Loucy (cell line): ENCODE results near the gene ARHGEF16.

Source experiments
- H2AFZ ChIP-seq: fragments of 200-600 bp; sonication (generic); 2 replicates; pipeline ENCODE4 v1.6.0; 2016; ENCODE audit warnings: antibody characterized with exemption, mild to moderate bottlenecking, low read length, moderate library complexity
- H3F3A ChIP-seq: fragments of 200-600 bp; 2 replicates; pipeline ENCODE4 v1.6.0; 2016; ENCODE audit warnings: antibody characterized with exemption, low read depth, mild to moderate bottlenecking
- H3K27me3 ChIP-seq: fragments of 200-600 bp; sonication (generic); 2 replicates; pipeline ENCODE4 v1.6.1; 2014; ENCODE audit warnings: low read length, mild to moderate bottlenecking; ENCODE audit not compliant: insufficient read depth, poor library complexity, severe bottlenecking
- H3K36me3 ChIP-seq: fragments of 200-600 bp; sonication (generic); 2 replicates; pipeline ENCODE4 v1.6.1; 2016; ENCODE audit warnings: low read length; ENCODE audit not compliant: insufficient read depth
- H3K4me1 ChIP-seq: fragments of 200-600 bp; sonication (generic); 2 replicates; pipeline ENCODE4 v1.5.1; 2014; ENCODE audit warnings: low read length, mild to moderate bottlenecking; ENCODE audit not compliant: insufficient read depth, poor library complexity, severe bottlenecking
- H3K4me2 ChIP-seq: fragments of 200-600 bp; sonication (generic); 2 replicates; pipeline ENCODE4 v1.6.0; 2014; ENCODE audit warnings: antibody characterized with exemption, low read length, low read depth, mild to moderate bottlenecking; ENCODE audit not compliant: poor library complexity, severe bottlenecking
- H3K4me3 ChIP-seq: fragments of 200-600 bp; sonication (generic); 2 replicates; pipeline ENCODE4 v1.5.1; 2014; ENCODE audit warnings: low read length, mild to moderate bottlenecking, mixed read lengths; ENCODE audit not compliant: poor library complexity, severe bottlenecking
- H3K79me2 ChIP-seq: fragments of 200-600 bp; sonication (generic); 2 replicates; pipeline ENCODE4 v1.6.1; 2014; ENCODE audit warnings: low read length; ENCODE audit not compliant: insufficient read depth
- H3K9ac ChIP-seq: fragments of 200-600 bp; sonication (generic); 2 replicates; pipeline ENCODE4 v1.6.0; 2014; ENCODE audit warnings: mild to moderate bottlenecking, low read depth, low read length, moderate library complexity; ENCODE audit not compliant: poor library complexity, severe bottlenecking
- H3K9me2 ChIP-seq: fragments of 200-600 bp; sonication (generic); replicated peaks from 2 replicates; pipeline ENCODE4 v1.6.1; 2016; ENCODE audit warnings: low read depth, low read length, mixed read lengths
- H3K9me3 ChIP-seq: fragments of 200-600 bp; sonication (generic); 2 replicates; pipeline ENCODE4 v1.6.1; 2014; ENCODE audit warnings: mild to moderate bottlenecking, antibody characterized with exemption, low read length, low read depth; ENCODE audit not compliant: insufficient read depth
- H4K20me1 ChIP-seq: fragments of 200-600 bp; sonication (generic); 2 replicates; pipeline ENCODE4 v1.6.0; 2014; ENCODE audit warnings: antibody characterized with exemption, low read length, mild to moderate bottlenecking; ENCODE audit not compliant: insufficient read depth, poor library complexity, severe bottlenecking
- EZH2phosphoT487 ChIP-seq: fragments of 200-600 bp; IDR thresholded peaks from 2 replicates; pipeline ENCODE4 v1.6.1; 2018; ENCODE audit warnings: antibody characterized with exemption, mild to moderate bottlenecking, moderate library complexity, borderline replicate concordance
- TF ChIP-seq, protein P1 (sequence below): fragments of 200-600 bp; sonication (generic); conservative IDR thresholded peaks from 2 replicates; pipeline ENCODE4 v1.5.1; 2014; ENCODE audit warnings: mild to moderate bottlenecking, antibody characterized with exemption, low read length

Gene ARHGEF16

DNA sequence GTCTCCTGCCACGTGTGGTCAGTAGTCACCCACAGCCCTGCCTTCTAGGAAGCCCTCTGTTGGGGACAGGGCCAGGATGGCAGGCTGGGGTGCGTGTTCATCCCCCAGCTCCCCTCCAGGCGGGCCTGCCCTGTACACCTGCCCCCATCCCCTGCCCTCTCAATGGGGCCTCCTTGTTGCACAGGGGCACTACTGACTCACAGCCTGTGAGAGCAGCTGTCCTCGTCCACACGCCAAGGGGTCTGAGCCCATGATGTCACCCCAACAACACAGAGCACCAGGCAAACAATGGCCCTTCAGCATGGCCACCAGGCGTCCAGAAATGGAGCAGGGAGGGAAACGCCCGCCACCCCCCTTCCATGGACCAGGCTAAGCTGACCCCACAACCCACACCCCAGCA is 64.3 kb downstream of the ARHGEF16 start:
- H3K36me3 ChIP-seq, result no peaks in the 10 kb centered on the region
- no peak for TF ChIP-seq EZH2phosphoT487
- TF ChIP-seq, protein P1, sequence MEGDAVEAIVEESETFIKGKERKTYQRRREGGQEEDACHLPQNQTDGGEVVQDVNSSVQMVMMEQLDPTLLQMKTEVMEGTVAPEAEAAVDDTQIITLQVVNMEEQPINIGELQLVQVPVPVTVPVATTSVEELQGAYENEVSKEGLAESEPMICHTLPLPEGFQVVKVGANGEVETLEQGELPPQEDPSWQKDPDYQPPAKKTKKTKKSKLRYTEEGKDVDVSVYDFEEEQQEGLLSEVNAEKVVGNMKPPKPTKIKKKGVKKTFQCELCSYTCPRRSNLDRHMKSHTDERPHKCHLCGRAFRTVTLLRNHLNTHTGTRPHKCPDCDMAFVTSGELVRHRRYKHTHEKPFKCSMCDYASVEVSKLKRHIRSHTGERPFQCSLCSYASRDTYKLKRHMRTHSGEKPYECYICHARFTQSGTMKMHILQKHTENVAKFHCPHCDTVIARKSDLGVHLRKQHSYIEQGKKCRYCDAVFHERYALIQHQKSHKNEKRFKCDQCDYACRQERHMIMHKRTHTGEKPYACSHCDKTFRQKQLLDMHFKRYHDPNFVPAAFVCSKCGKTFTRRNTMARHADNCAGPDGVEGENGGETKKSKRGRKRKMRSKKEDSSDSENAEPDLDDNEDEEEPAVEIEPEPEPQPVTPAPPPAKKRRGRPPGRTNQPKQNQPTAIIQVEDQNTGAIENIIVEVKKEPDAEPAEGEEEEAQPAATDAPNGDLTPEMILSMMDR, result no peak
- H3F3A ChIP-seq, result no peaks in the 10 kb centered on the region
- peaks cover 49% of the 10 kb centered on the region for H3K4me1 ChIP-seq
- no peaks in the 10 kb centered on the region for H3K27me3 ChIP-seq
- no peak overlapping the region for H3K4me3 ChIP-seq
- no peaks in the 10 kb centered on the region for H3K9me2 ChIP-seq
- peaks cover 22% of the 10 kb centered on the region; the same call in 1 of the 2 replicates for H3K79me2 ChIP-seq
- no peaks in the 10 kb centered on the region for H3K9me3 ChIP-seq
- no peaks in the 10 kb centered on the region for H4K20me1 ChIP-seq
- no peak overlapping the region for H3K4me2 ChIP-seq
- no peak overlapping the region for H2AFZ ChIP-seq
- H3K9ac ChIP-seq, result no peak overlapping the region

DNA sequence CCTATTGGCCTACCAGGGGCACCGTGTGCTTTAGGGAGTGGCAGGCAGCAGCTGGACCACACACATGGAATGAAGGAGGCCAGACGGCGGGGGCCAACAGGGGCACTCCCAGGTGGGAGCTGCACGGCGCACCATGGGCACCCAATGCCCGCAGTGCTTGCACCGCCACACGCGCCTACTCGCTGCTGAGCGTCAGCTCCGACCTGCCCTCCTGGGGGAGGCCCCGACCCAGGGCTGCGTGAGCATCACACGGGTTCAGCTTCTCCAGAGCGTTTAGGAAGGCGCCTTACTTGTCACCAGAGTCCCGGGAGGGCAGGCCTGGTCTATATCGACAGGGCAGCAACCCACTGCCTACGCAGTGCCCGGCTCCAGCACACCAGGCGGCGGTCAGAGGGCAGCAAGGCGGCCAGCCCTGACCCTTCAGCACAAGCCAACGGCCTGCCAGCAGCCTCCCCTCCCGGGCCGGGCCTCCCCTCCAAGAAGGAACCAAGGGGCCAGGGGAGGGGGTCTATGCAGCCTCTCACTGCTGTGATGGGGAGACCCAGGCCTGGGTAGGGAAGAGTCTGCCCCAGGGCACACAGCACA is 64.9 kb downstream of the ARHGEF16 start:
- Histone ChIP-seq H3K9me2 (no peaks in the 10 kb centered on the region), H3K79me2 (peaks cover 22% of the 10 kb centered on the region; the same call in 1 of the 2 replicates), H3K36me3 (no peaks in the 10 kb centered on the region), H3F3A (no peaks in the 10 kb centered on the region), H2AFZ (no peak overlapping the region), H3K9ac (no peak overlapping the region), H3K4me1 (peaks cover 46% of the 10 kb centered on the region), H3K4me3 (no peak overlapping the region), H3K4me2 (no peak overlapping the region), H3K27me3 (no peaks in the 10 kb centered on the region), H3K9me3 (no peaks in the 10 kb centered on the region), H4K20me1 (no peaks in the 10 kb centered on the region)
- TF ChIP-seq, protein P1, result no peak
- no peak for TF ChIP-seq EZH2phosphoT487

DNA sequence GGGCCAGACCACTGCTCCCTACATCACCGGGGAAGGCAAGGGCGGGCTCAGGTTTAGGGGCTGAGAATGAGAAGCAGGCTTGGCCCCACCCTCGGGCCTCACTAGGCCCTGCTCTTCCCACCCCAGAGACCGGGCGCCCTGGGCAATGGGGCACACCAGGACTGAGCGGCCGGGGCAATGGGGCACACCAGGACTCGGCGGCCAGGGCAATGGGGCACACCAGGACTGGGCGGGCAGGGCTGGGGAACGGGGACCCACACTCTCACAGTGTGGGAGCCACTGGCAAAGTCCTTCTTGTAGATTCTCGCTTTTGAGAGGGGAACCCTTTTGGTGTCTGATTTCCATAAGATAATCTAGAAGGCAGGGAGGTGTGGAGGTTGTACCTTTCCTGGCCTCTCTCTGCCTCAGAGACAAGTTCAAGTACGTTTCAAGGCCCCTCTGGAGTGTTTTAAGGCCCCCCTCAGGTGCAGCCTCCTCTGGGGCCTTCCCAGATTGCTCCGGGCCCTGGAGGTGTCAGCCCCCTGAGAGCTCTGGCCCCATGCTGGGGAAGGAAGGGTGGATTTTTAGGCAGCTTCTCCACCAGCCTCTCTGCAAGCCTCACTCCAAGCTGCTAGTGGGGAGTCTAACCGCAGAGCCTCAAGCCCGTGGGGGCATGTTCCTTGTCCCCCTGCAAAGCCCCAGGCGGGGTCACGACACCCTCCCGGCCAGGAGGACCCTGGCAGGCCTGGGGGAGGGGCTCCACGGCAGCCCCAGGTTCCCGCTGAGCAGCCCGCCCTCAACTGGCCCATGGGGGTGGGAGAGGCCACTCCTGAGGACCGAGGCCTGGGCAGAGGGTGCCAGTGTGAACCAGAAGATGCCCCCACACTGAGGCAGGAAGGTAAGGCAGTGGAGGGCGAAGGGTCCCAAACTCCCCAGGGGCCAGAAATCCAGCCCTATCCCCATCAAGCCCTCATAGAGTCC is 66.2 kb downstream of the ARHGEF16 start:
- Histone ChIP-seq H3K4me3 (no peak overlapping the region), H4K20me1 (no peaks in the 10 kb centered on the region), H3K4me1 (peaks cover 37% of the 10 kb centered on the region), H3K79me2 (peaks cover 11% of the 10 kb centered on the region; the same call in 1 of the 2 replicates), H3K9ac (no peak overlapping the region), H3K4me2 (no peak overlapping the region), H3K9me2 (no peaks in the 10 kb centered on the region), H3F3A (no peaks in the 10 kb centered on the region), H3K36me3 (no peaks in the 10 kb centered on the region), H2AFZ (no peak overlapping the region), H3K27me3 (no peaks in the 10 kb centered on the region), H3K9me3 (no peaks in the 10 kb centered on the region)
- TF ChIP-seq EZH2phosphoT487, result no peak
- TF ChIP-seq, protein P1, result no peak
